Measurements from ENCODE around the gene ABI3BP.

ABI3BP gene

GRCh38 chr3:100850701-100851100 is 142.5 kb downstream of the ABI3BP start:
- no peak for TF ChIP-seq RAD21 (IDR thresholded peaks at IDR 0.05; ENCODE audit: low read depth)
- TF ChIP-seq CEBPB (IDR thresholded peaks at IDR 0.05): no peak
- no peak for TF ChIP-seq TAF1 (IDR thresholded peaks at IDR 0.05; ENCODE audit: low read depth)
- no peak for TF ChIP-seq YY1 (IDR thresholded peaks at IDR 0.05; ENCODE audit: low read depth)
- TF ChIP-seq REST (IDR thresholded peaks at IDR 0.05; ENCODE audit: low read depth): no peak
- TF ChIP-seq CREB1 (IDR thresholded peaks at IDR 0.05; ENCODE audit: low read depth): no peak
- TF ChIP-seq TEAD4 (IDR thresholded peaks at IDR 0.05): no peak
- TF ChIP-seq EP300 (IDR thresholded peaks at IDR 0.05; ENCODE audit: borderline replicate concordance): no peak

GRCh38 chr3:100850156-100850555 is 143.1 kb downstream of the ABI3BP start:
- TF ChIP-seq ZBTB7A (IDR thresholded peaks at IDR 0.05; ENCODE audit: low read depth) (no peak), TCF12 (IDR thresholded peaks at IDR 0.05; ENCODE audit: low read depth) (no peak), USF1 (IDR thresholded peaks at IDR 0.05) (no peak), REST (IDR thresholded peaks at IDR 0.05; ENCODE audit: low read depth) (no peak), TEAD4 (IDR thresholded peaks at IDR 0.05) (no peak), TAF1 (IDR thresholded peaks at IDR 0.05; ENCODE audit: low read depth) (no peak), CEBPB (IDR thresholded peaks at IDR 0.05) (no peak), FOXM1 (IDR thresholded peaks at IDR 0.05; ENCODE audit: borderline replicate concordance, low read depth) (no peak), YY1 (IDR thresholded peaks at IDR 0.05; ENCODE audit: low read depth) (no peak), NFIC (IDR thresholded peaks at IDR 0.05) (no peak), EP300 (IDR thresholded peaks at IDR 0.05; ENCODE audit: borderline replicate concordance) (no peak), RAD21 (IDR thresholded peaks at IDR 0.05; ENCODE audit: low read depth) (no peak), CREB1 (IDR thresholded peaks at IDR 0.05; ENCODE audit: low read depth) (no peak), MAX (IDR thresholded peaks at IDR 0.05) (no peak), EGR1 (IDR thresholded peaks at IDR 0.05) (no peak)

- no peak for TF ChIP-seq EGR1 (IDR thresholded peaks at IDR 0.05)
- TF ChIP-seq TEAD4 (IDR thresholded peaks at IDR 0.05): no peak
- TF ChIP-seq CEBPB (IDR thresholded peaks at IDR 0.05): no peak
- TF ChIP-seq TAF1 (IDR thresholded peaks at IDR 0.05; ENCODE audit: low read depth): no peak
- no peak for TF ChIP-seq NFIC (IDR thresholded peaks at IDR 0.05)
- TF ChIP-seq ZBTB7A (IDR thresholded peaks at IDR 0.05; ENCODE audit: low read depth): no peak
- TF ChIP-seq MAX (IDR thresholded peaks at IDR 0.05): no peak
- no peak for TF ChIP-seq FOXM1 (IDR thresholded peaks at IDR 0.05; ENCODE audit: borderline replicate concordance, low read depth)
- TF ChIP-seq EP300 (IDR thresholded peaks at IDR 0.05; ENCODE audit: borderline replicate concordance): no peak
- no peak for TF ChIP-seq TCF12 (IDR thresholded peaks at IDR 0.05; ENCODE audit: low read depth)
- no peak for TF ChIP-seq YY1 (IDR thresholded peaks at IDR 0.05; ENCODE audit: low read depth)
- no peak for TF ChIP-seq REST (IDR thresholded peaks at IDR 0.05; ENCODE audit: low read depth)
- TF ChIP-seq USF1 (IDR thresholded peaks at IDR 0.05): no peak
- no peak for TF ChIP-seq CREB1 (IDR thresholded peaks at IDR 0.05; ENCODE audit: low read depth)
- no peak for TF ChIP-seq RAD21 (IDR thresholded peaks at IDR 0.05; ENCODE audit: low read depth)
These were observed 148.9 kb downstream of the ABI3BP start for GRCh38 chr3:100844063-100844936.

GRCh38 chr3:100838157-100838556 is 155.1 kb downstream of the ABI3BP start:
- TF ChIP-seq CREB1 (IDR thresholded peaks at IDR 0.05; ENCODE audit: low read depth): no peak
- TF ChIP-seq TAF1 (IDR thresholded peaks at IDR 0.05; ENCODE audit: low read depth): no peak
- TF ChIP-seq USF1 (IDR thresholded peaks at IDR 0.05): no peak
- no peak for TF ChIP-seq YY1 (IDR thresholded peaks at IDR 0.05; ENCODE audit: low read depth)
- no peak for TF ChIP-seq NFIC (IDR thresholded peaks at IDR 0.05)
- TF ChIP-seq ZBTB7A (IDR thresholded peaks at IDR 0.05; ENCODE audit: low read depth): no peak

Measured in Ishikawa (cell line).